Stimulated activated CD4-positive, alpha-beta T cell treated with anti-CD3 and anti-CD28 coated beads, Interleukin-15, amount 100 ng/mL, for 24 hours (primary cell): ENCODE data around the gene DHX34.
"Not testable (repeated sequence)": the region's sequence is repeated elsewhere in the genome, so short reads cannot be mapped to it uniquely, and the experiment has no call there.

Source experiments
- DNase-seq: peaks from one replicate; pipeline ENCODE4 v3.0.0-alpha.2; 2020

DHX34 gene

DNA sequence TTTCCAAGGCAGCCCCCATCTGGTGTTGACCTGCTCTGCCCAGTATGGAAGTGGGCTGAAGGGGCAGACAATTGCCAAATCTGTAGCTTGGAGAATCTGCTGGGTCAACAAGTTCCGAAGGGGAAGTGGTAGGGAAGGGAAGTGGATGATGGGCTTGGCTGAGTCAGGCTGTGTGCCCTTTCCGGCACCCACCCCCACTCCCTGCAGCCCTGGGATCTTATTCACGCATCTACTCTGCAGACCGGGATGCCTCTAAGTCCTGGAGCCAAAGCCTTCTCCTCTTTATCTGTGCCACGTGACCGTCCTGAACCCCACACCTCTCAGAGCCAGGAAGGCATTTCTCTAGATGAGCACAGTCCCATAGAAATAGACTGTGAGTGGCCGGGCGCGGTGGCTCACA, 24.6 kb upstream of the DHX34 start:
- no peak for DNase-seq

DNA sequence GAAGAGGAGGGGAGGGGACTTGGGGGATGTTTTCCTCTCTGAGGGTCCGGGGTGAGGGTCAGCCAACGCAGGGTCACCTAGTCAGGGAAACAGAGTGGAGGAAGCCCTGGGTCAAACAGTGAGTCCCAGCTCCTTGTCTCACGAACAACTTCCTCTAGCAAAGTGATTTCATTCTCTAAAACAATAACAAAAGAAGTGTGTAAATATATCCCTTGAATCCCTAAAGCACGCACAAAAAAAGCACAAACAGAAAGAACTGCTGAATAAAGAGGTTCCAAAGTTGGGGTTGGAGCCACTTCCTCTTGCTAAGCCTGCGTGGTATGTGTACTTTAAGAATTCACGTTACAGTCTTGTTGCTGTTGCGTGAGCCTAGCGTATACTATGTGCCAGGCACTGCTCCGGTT, 18.6 kb upstream of the DHX34 start:
- DNase-seq = no peak

GRCh38 chr19:47331490-47331889, 17.6 kb upstream of the DHX34 start:
- DNase-seq = no peak

DNA sequence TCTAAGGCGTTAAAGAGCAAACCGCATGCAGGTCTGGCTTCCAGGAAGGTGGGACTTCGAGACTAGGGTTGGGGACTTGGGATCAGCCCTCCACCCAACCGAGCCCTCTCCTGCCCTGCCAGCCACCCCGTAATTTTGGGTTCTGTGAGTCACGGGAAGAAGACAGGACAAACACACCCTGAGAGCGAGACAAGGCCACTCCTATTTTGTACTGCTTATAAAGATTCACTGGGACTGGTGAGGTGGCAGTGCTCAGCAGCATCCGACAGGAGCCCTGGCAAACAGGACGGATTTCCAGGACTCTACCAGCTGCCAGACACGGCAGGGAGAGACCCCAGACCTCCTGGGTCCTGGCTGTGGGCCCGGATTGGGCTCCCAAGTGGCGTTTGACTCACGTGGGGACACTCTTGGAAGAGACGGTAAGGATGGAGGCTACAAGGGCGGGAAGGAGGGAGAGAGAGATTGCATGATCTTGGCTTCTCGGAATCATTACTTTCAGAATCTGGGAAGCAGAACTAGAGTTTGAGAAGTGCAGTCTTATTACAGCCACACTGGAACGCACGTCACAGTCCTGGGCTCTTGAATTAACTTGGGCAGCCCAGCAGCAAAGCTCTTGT, 17.1 kb upstream of the DHX34 start, which contains the start of gene C5AR2:
Gene C5AR2, plus strand, starts transcription at position 245 of the 617 bp plus-strand sequence. CDS start 8,625 bp downstream, outside the sequence.
- no peak for DNase-seq

DNA sequence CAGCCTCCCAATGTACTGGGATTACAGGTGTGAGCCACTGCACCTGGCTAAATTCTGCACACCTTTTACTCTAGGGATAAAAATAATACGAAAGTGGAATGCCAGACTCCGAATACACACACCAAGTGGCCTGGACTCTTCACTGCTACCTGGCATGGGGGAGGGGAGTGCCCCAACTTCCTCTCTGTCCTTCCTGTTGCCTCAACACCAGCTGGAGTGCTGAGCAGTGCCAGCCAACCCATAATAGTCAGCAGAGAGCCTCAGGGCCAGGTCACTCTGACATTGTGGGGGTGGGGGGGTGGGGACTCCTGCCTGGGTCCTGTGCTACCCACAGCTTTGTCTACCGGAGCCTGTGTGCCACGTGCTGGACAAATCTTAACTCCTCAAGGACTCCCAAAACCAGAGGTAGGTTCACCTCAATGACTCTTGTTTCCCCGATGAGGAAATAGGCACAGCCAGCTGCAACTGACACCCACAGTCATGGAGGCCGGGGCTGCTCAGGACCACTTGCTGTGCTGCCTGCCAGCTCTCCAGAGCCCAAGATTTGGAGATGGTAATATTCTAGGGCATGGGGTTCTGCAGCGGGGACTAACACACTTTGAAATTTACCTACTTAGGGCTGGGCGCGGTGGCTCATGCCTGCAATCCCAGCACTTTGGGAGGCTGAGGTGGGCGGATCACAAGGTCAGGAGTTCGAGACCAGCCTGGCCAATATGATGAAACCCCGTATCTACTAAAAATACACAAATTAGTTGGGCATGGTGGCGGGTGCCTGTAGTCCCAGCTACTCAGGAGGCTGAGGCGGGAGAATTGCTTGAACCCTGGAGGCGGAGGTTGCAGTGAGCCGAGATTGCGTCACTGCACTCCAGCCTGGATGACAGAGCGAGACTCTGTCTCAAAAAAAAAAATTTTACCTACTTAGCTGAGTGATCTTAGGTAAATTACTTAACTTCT, 12.1 kb upstream of the DHX34 start:
- not testable (repeated sequence) for DNase-seq

GRCh38 chr19:47339196-47339880, 9.8 kb upstream of the DHX34 start:
- no peak for DNase-seq

DNA sequence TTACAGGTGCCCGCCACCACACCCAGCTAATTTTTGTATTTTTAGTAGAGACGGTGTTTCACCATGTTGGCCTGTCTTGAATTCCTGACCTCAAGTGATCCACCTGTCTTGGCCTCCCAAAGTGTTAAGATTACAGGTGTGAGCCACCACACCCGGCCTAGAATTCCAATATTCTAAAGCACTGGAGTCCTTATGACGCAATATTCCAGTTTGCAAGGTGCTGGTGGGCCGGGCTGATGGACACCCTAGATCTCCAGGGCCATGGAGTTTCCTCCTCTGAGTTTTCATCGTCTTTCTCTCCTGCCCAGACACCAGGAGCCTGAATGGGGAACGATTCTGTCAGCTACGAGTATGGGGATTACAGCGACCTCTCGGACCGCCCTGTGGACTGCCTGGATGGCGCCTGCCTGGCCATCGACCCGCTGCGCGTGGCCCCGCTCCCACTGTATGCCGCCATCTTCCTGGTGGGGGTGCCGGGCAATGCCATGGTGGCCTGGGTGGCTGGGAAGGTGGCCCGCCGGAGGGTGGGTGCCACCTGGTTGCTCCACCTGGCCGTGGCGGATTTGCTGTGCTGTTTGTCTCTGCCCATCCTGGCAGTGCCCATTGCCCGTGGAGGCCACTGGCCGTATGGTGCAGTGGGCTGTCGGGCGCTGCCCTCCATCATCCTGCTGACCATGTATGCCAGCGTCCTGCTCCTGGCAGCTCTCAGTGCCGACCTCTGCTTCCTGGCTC, 8.5 kb upstream of the DHX34 start:
- no peak for DNase-seq

DNA sequence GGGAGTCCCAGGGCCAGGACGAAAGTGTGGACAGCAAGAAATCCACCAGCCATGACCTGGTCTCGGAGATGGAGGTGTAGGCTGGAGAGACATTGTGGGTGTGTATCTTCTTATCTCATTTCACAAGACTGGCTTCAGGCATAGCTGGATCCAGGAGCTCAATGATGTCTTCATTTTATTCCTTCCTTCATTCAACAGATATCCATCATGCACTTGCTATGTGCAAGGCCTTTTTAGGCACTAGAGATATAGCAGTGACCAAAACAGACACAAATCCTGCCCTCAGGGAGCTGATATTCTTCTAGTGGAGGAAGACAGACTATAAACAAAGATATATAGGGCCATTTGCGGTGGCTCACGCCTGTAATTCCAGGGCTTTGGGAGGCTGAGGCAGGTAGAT, 7.4 kb upstream of the DHX34 start:
- no peak for DNase-seq

- DNase-seq = no peak
Measured at GRCh38 chr19:47343194-47343802, 5.8 kb upstream of the DHX34 start.

GRCh38 chr19:47344425-47344824, 4.7 kb upstream of the DHX34 start:
- DNase-seq = no peak

GRCh38 chr19:47346024-47346423, 3.1 kb upstream of the DHX34 start:
- DNase-seq = not testable (repeated sequence)

DNA sequence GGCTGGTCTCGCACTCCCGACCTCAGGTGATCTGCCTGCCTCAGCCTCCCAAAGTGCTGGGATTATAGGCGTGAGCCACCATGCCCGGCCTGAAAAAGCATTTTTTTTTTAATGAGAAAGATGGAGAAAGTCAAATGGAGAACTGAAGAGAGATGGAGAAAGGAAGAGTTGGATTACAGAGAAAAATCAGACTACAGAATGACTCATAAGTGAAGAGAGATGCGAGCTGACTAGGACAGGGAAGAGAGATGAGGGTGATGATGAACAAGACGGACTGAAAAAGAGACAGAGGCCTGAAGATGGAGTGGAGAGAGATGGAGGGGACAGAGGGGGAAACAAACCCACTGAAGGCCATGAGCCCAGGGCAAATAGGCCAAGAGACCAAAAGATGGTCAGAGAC, 1.5 kb downstream of the DHX34 start:
- DNase-seq = no peak

DNA sequence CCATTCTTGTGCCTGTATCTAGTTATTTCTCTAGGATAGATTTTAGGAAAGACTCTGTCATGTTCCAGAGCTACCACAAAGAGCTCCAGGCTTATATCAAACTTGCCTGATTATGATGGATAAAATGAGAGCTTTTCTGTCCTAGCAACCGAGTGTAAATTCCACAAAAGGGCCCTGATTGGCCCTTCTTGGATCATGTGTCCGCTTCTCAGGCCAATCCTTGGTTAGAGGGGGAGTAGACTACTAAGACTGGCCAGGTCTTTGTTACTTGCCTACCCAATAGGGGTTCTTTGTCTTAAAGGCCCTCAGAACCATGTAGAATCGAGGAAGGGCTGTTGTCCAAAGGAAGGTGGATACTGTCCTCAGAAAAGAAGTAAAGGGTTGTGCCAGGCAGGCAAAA, 2.4 kb downstream of the DHX34 start:
- DNase-seq = no peak

DNA sequence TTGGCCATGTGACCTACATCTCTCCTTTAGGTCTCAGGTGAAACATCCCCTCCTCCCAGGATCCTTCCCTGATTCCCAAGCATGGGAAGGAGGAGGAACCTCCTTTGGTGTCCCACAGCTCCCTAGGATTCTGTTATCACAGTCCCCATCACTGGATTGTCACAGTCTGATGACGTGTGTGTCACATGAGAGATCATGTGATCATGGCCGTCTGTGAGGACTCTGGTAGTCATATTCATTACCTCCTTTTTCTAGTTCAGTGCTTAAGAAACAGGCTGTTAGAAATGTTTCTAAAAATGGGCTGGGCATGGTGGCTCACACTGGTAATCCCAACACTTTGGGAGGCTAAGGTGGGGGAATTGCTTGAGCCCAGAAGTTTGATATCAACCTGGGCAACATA, 3.0 kb downstream of the DHX34 start:
- DNase-seq = no peak

- DNase-seq = no peak
Measured at GRCh38 chr19:47353307-47353712, 4.2 kb downstream of the DHX34 start.

DNA sequence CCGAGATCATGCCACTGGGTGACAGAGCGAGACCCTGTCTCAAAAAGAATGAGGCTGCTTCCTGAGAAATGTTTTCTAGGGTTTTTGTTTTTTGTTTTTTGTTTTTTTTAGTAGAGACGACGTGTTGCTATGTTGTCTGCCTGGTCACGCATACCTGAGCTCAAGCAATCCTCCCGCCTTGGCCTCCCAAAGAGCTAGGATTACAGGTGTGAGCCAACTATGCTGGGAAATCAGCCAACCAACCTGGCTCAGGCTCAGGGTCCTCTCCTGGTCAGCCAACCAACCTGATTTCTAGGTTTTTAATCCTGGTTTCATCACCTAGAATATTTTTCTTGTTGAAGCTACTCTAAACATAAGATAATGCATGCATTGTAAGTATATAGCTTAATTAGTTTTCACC, 7.8 kb downstream of the DHX34 start:
- DNase-seq = no peak

- no peak for DNase-seq
Measured at GRCh38 chr19:47357788-47358680, 8.9 kb downstream of the DHX34 start.

- DNase-seq = no peak
Measured at GRCh38 chr19:47358936-47359335, 9.8 kb downstream of the DHX34 start.

DNA sequence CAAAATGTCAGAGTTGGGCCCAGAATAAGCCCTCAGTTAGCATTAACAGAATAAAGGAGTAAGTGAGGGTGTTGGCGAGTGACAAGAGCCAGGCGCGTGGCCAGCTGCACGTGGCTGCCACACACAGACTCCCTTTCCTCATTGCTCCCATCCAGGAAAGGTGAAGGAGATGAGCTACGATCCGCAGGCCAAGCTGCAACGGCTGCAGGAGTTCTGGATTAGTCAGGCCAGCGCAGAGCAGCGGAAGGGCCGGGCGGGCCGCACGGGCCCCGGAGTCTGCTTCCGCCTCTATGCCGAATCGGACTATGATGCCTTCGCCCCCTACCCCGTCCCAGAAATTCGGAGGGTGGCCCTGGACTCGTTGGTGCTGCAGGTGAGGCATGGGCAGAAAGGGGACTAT, 13.2 kb downstream of the DHX34 start:
- DNase-seq = no peak

GRCh38 chr19:47363758-47364531, 14.8 kb downstream of the DHX34 start:
- no peak for DNase-seq

GRCh38 chr19:47365455-47365854, 16.3 kb downstream of the DHX34 start:
- DNase-seq = not testable (repeated sequence)
